ENCODE results near the gene PRR5L. TPM values are rescaled to one million over a fixed set of nuclear protein-coding genes. Genes with fewer than 3 reads are reported as not detected.

The PRR5L gene
- total and polyA plus RNA-seq, 2 experiments from 2014 or later, result 0.70 to 2.6 TPM

- no peak for DNase-seq (ENCODE audit: low read depth in 1 of 2, low spot score in 1 of 2)
- Histone ChIP-seq H3K27ac (no peak overlapping the region), H3K4me1 (ENCODE audit: low read depth) (no peaks in the 10 kb centered on the region), H3K27me3 (no peaks in the 10 kb centered on the region), H3K9me3 (ENCODE audit: low read depth) (no peaks in the 10 kb centered on the region), H3K36me3 (no peaks in the 10 kb centered on the region), H3K4me3 (no peak overlapping the region)
- TF ChIP-seq, protein P1, sequence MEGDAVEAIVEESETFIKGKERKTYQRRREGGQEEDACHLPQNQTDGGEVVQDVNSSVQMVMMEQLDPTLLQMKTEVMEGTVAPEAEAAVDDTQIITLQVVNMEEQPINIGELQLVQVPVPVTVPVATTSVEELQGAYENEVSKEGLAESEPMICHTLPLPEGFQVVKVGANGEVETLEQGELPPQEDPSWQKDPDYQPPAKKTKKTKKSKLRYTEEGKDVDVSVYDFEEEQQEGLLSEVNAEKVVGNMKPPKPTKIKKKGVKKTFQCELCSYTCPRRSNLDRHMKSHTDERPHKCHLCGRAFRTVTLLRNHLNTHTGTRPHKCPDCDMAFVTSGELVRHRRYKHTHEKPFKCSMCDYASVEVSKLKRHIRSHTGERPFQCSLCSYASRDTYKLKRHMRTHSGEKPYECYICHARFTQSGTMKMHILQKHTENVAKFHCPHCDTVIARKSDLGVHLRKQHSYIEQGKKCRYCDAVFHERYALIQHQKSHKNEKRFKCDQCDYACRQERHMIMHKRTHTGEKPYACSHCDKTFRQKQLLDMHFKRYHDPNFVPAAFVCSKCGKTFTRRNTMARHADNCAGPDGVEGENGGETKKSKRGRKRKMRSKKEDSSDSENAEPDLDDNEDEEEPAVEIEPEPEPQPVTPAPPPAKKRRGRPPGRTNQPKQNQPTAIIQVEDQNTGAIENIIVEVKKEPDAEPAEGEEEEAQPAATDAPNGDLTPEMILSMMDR (IDR thresholded peaks at IDR 0.05; ENCODE audit: low read depth, low read length), result no peak
These were observed 162.2 kb downstream of the PRR5L start for GRCh38 chr11:36458129-36458915.

DNA sequence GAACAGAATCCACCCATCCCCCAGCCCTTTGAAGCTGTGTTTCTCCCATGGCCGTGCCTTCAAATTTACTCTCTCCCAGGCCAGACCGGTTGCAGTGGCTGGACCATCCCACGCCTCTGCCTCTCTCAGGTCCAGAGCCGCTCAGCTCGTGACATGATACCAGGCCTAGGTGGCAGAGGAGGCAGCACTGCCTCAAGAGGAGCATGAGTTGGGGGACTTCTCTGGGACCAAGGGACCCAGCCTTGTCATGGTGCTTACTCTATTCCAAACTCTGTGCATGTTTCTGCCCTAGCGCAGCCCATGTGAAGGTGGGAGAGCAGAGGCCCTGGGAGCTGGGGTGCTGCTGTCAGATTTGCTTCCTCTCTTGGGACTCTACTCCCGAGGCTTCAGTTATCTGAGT is 163.0 kb downstream of the PRR5L start:
- Histone ChIP-seq H3K27ac (no peak overlapping the region), H3K4me1 (ENCODE audit: low read depth) (no peaks in the 10 kb centered on the region), H3K27me3 (no peaks in the 10 kb centered on the region), H3K9me3 (ENCODE audit: low read depth) (no peaks in the 10 kb centered on the region), H3K36me3 (no peaks in the 10 kb centered on the region), H3K4me3 (no peak overlapping the region)
- TF ChIP-seq, protein P1 (IDR thresholded peaks at IDR 0.05; ENCODE audit: low read depth, low read length), result no peak
- DNase-seq (ENCODE audit: low read depth in 1 of 2, low spot score in 1 of 2), result no peak

DNA sequence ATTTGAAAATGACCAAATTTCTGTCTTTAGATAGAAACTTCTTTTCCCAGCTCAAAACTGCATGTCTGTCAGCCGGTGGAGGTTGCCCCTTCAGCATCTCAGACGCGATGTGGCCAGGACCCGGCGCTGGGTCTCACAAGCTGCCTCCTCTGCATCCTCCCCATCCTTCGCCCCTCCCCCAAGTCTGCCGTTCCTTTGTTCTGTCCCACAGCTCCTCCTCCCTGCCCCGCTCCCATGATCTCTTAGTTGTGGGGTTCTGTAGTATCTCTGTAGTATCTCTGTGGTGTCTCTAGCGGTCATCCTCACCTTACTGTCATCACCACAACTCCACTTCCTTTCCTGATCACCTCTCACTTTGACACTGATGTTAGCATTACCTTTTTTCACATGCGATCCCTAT is 164.1 kb downstream of the PRR5L start:
- Histone ChIP-seq H3K27ac (no peak overlapping the region), H3K9me3 (ENCODE audit: low read depth) (no peaks in the 10 kb centered on the region), H3K4me3 (no peak overlapping the region), H3K27me3 (no peaks in the 10 kb centered on the region), H3K4me1 (ENCODE audit: low read depth) (no peaks in the 10 kb centered on the region), H3K36me3 (no peaks in the 10 kb centered on the region)
- TF ChIP-seq, protein P1 (IDR thresholded peaks at IDR 0.05; ENCODE audit: low read depth, low read length), result no peak
- no peak for DNase-seq (ENCODE audit: low read depth in 1 of 2, low spot score in 1 of 2)

- no peak for DNase-seq (ENCODE audit: low read depth in 1 of 2, low spot score in 1 of 2)
These were observed 166.2 kb downstream of the PRR5L start for GRCh38 chr11:36462321-36462720.

DNA sequence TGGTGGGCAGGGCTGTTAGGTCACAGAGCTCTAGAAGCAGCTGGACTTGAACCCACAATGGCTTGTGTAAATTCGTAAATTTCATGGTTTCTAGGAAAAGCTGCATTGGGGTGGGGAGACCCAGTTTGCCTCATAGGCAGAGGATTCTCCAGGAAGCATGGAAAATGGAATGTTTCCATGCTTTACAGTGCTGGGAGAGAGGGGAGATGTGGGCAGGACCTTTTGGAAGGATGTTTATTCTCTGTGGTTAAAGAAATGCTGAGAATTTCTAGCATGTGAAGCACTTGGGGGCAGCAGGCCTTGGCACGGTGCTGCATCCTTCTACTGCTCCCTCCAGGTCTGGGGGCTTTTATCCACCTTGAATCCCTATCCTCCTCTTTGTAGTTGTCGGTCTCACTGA is 167.7 kb downstream of the PRR5L start:
- no peaks in the 10 kb centered on the region for H3K9me3 ChIP-seq (ENCODE audit: low read depth)
- TF ChIP-seq, protein P1 (IDR thresholded peaks at IDR 0.05; ENCODE audit: low read depth, low read length), result no peak
- H3K27ac ChIP-seq, result no peak overlapping the region
- H3K4me1 ChIP-seq (ENCODE audit: low read depth), result no peaks in the 10 kb centered on the region
- no peaks in the 10 kb centered on the region for H3K36me3 ChIP-seq
- no peaks in the 10 kb centered on the region for H3K27me3 ChIP-seq
- DNase-seq (ENCODE audit: low read depth in 1 of 2, low spot score in 1 of 2), result peak in 1 of 2 donors; percentile 40
- H3K4me3 ChIP-seq, result no peak overlapping the region

More at GRCh38 chr11:36462321-36462720, 166.2 kb downstream of the PRR5L start:
- Histone ChIP-seq H3K9me3 (ENCODE audit: low read depth) (no peaks in the 10 kb centered on the region), H3K27me3 (no peaks in the 10 kb centered on the region), H3K4me1 (ENCODE audit: low read depth) (no peaks in the 10 kb centered on the region), H3K36me3 (no peaks in the 10 kb centered on the region), H3K27ac (no peak overlapping the region), H3K4me3 (no peak overlapping the region)
- TF ChIP-seq, protein P1 (IDR thresholded peaks at IDR 0.05; ENCODE audit: low read depth, low read length), result no peak
